22Rv1 (cell line): Measurements from ENCODE around the gene GADD45GIP1.

Experiments
- CTCF ChIP-seq: fragments of 450-650 bp; IDR thresholded peaks from 2 replicates; pipeline ENCODE4 v1.5.1; 2017; ENCODE audit warnings: mild to moderate bottlenecking
- ZFX ChIP-seq: fragments of 450-650 bp; IDR thresholded peaks from 2 replicates; pipeline ENCODE4 v1.6.1; 2017; ENCODE audit warnings: antibody characterized with exemption, borderline replicate concordance

GRCh38 chr19:12969292-12969988, 12.4 kb upstream of the GADD45GIP1 start, which contains the start of gene DAND5:
- TF ChIP-seq CTCF (no peak), ZFX (no peak)
